Subcutaneous abdominal adipose tissue (tissue), 5 donors: ENCODE data around the gene FBXL2.

Experiments used
- H3K27ac ChIP-seq: one replicate; pipeline ENCODE4 v1.7.0; 2013; ENCODE audit warnings: low read depth, mild to moderate bottlenecking, inconsistent platforms, low read length, moderate library complexity
- H3K27me3 ChIP-seq, 5 donors: one replicate each; pipeline ENCODE4 v1.7.0; 2013; ENCODE audit warnings: low read length in 5 of 5, inconsistent platforms in 1 of 5; ENCODE audit not compliant: control insufficient read depth in 5 of 5, insufficient read depth in 4 of 5
- H3K36me3 ChIP-seq, 5 donors: one replicate each; pipeline ENCODE4 v1.7.0; 2013; ENCODE audit warnings: low read length in 5 of 5; ENCODE audit not compliant: control insufficient read depth in 5 of 5, insufficient read depth in 5 of 5
- H3K4me1 ChIP-seq, 5 donors: one replicate each; pipeline ENCODE4 v1.7.0; 2013; ENCODE audit warnings: low read length in 5 of 5, mild to moderate bottlenecking in 3 of 5, moderate library complexity in 1 of 5; ENCODE audit not compliant: control insufficient read depth in 5 of 5, insufficient read depth in 5 of 5
- H3K4me3 ChIP-seq, 5 donors: one replicate each; pipeline ENCODE4 v1.7.0; 2013; ENCODE audit warnings: low read length in 5 of 5, low read depth in 1 of 5
- H3K9ac ChIP-seq, 5 donors: one replicate each; pipeline ENCODE4 v1.7.0; 2013; ENCODE audit warnings: low read length in 5 of 5, mild to moderate bottlenecking in 4 of 5, moderate library complexity in 3 of 5
- H3K9me3 ChIP-seq, 5 donors: one replicate each; pipeline ENCODE4 v1.7.0; 2013; ENCODE audit warnings: low read length in 5 of 5; ENCODE audit not compliant: control insufficient read depth in 5 of 5
- donor health status: healthy.
- donor health status: healthy.
- donor health status: healthy.
- donor health status: healthy.
- donor health status: healthy.

FBXL2 gene

DNA sequence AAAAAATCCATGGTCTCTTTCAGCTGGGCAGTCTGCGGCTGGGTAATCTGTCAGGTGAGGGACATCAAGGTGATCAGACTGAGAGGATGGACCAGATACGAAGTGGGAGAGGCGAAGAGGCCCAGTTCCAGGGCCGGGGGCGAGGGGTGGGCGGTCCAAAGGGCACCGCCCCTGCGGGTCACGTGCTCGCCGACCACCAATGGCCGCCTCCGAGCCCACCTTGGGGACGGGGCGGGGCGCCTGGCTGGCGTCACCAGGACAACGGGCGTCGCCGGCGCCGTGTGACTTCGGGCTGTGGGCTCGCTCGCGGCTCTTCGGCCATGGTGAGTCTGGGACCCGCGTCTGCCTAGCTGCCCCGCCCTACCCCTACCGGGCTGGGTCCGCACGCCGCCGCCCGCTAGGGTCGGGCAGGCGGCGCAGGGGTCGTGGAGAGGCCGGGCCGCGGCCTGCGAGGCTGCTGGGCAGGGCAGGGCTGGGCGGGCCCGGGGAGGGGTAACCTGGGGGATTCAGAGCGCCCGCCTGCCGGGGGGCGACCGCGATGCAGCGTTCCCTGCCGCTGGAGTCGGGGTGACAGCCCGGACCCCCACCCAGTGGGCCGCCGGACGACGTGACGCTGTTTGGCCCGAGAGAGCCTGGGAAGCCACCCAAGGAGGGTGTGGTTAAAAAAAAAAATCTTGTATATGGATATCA, at the start of gene FBXL2:
Gene FBXL2 (plus strand): TSS at position 250 of the 690 bp plus-strand sequence. CDS start 71 bp downstream, at position 321.
- no peaks in the 10 kb centered on the region for H3K36me3 ChIP-seq
- H3K9me3 ChIP-seq = peaks cover 0 to under 1% (median 0%) of the 10 kb centered on the region in 5 donors
- peaks cover 0 to 13% (median 10%) of the 10 kb centered on the region in 5 donors for H3K4me1 ChIP-seq
- H3K27ac ChIP-seq = no peak within 1 kb of the TSS
- no peaks in the 10 kb centered on the region for H3K27me3 ChIP-seq
- H3K9ac ChIP-seq = peak within 1 kb of the TSS; percentile 28 to 89 (median 79)
- peak within 1 kb of the TSS; percentile 65 to 73 (median 71) for H3K4me3 ChIP-seq

DNA sequence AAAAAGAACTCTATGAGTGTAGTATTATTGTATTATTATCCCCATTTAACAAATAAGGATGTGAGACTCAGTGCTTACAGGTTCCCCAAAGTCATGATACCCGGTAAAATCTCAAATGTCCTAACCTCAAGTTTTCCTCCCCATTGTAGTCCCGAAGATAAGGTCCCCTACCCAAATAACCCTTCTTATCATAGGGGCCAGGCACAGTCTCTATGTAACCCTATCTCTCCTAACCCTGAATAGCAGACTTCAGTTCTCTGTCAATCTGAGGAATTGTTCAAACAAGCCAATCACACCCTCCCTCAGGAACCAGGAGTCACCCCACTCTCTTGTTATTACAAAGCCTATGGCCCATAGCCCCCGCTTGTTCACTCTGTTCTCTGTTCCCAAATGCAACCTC, 48.2 kb upstream of the FBXL2 start:
- Histone ChIP-seq H3K4me3 (no peak overlapping the region), H3K9me3 (no peaks in the 10 kb centered on the region), H3K27me3 (no peaks in the 10 kb centered on the region), H3K9ac (no peak overlapping the region), H3K36me3 (no peaks in the 10 kb centered on the region), H3K4me1 (no peaks in the 10 kb centered on the region), H3K27ac (no peak overlapping the region)

- no peaks in the 10 kb centered on the region for H3K36me3 ChIP-seq
- no peak overlapping the region for H3K4me3 ChIP-seq
Observed at GRCh38 chr3:33229947-33230346, 47.3 kb upstream of the FBXL2 start.

GRCh38 chr3:33231756-33232465, 45.3 kb upstream of the FBXL2 start:
- Histone ChIP-seq H3K9me3 (no peaks in the 10 kb centered on the region), H3K9ac (no peak overlapping the region), H3K27me3 (no peaks in the 10 kb centered on the region), H3K4me3 (no peak overlapping the region), H3K36me3 (no peaks in the 10 kb centered on the region), H3K27ac (no peak overlapping the region), H3K4me1 (no peaks in the 10 kb centered on the region)

More at GRCh38 chr3:33229947-33230346, 47.3 kb upstream of the FBXL2 start:
- H3K27me3 ChIP-seq = no peaks in the 10 kb centered on the region
- H3K9ac ChIP-seq = no peak overlapping the region
- no peaks in the 10 kb centered on the region for H3K4me1 ChIP-seq
- H3K9me3 ChIP-seq = no peaks in the 10 kb centered on the region
- H3K27ac ChIP-seq = no peak overlapping the region

- Histone ChIP-seq H3K9ac (no peak overlapping the region), H3K4me1 (no peaks in the 10 kb centered on the region), H3K27ac (no peak overlapping the region), H3K36me3 (no peaks in the 10 kb centered on the region), H3K27me3 (no peaks in the 10 kb centered on the region), H3K9me3 (no peaks in the 10 kb centered on the region), H3K4me3 (no peak overlapping the region)
Observed at GRCh38 chr3:33233884-33234283, 43.4 kb upstream of the FBXL2 start.

DNA sequence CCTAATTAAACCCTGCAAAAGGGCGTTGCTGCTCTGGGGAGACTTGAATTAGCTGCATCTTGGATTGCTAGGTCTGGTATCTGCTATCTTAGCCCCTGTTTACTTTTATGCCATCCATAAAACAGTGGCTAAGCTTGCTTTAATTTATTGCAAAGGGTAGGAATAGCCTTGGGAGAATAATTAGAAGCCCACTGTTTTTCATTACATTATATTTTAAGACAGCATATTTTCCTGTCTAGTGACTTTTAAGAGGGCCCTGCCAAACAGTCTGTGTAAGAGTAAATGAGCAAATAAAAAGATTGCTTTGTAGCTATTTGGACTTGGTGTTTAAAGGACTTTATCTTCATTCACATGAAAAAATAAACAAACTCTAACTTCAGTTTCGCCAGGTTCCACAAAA, 41.2 kb upstream of the FBXL2 start:
- Histone ChIP-seq H3K27me3 (no peaks in the 10 kb centered on the region), H3K4me3 (no peak overlapping the region)

DNA sequence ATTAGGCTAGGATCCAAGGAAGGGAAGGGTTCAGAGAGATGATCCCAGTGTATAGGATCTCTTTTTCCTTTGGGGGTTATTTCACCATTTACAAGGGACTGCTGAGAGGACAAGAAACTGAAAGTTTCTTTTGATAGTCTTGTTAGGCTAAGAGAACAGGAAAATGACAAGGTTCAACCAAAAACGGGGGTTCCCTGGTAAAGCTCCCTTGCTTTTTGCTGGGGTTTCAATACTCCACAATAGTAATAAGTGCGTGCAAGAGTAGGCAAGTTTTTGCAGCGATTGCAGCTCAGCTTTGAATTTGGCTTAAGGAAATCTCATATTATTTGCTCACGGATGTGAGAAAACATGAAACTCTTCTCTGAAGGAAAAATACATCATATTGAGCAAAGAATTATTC, 39.8 kb upstream of the FBXL2 start:
- Histone ChIP-seq H3K27me3 (no peaks in the 10 kb centered on the region), H3K9me3 (peaks cover 0 to 9% (median 0%) of the 10 kb centered on the region in 5 donors), H3K36me3 (no peaks in the 10 kb centered on the region), H3K4me1 (no peaks in the 10 kb centered on the region), H3K9ac (no peak overlapping the region), H3K4me3 (no peak overlapping the region), H3K27ac (no peak overlapping the region)

More for the DNA sequence above, 41.2 kb upstream of the FBXL2 start:
- Histone ChIP-seq H3K4me1 (no peaks in the 10 kb centered on the region), H3K27ac (no peak overlapping the region), H3K9ac (no peak overlapping the region), H3K9me3 (peaks cover 0 to 9% (median 0%) of the 10 kb centered on the region in 5 donors), H3K36me3 (no peaks in the 10 kb centered on the region)

DNA sequence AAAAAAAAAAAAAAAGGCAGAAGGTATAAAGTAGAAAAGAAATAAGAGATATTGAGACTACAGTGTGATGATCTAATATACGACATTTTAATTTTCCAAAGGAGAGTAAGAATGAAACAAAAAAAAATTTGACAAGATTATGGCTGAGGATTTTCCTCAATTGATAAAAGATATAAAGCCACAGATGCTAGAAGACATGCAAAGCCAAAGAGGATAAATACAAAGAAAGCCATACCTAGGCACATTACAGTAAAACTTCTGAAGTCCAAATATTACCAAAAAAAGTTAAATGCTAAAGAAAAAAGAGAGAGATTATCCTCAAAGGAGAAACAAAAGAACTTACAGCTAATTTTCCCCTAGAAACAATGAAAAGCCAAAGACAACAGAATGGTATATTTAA, 38.3 kb upstream of the FBXL2 start:
- Histone ChIP-seq H3K4me1 (no peaks in the 10 kb centered on the region), H3K9ac (no peak overlapping the region), H3K27me3 (no peaks in the 10 kb centered on the region)

DNA sequence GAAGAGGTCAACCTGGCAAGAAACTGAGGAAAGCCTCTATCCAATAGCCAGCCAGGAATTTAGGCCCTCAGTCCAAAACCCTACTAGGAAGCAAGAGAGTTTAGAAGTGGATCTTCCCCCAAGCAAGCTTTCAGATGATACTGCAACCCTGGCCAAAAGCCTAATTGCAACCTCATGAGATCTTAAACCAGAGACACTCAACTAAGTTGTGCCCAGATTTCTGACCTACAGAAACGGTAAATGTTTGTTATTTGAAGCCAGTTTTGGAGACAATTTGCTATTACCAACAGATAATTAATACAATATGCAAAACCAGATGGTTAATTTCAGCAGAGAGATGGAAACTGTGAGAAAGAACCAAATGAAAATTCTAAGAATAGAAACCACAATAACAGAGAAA, 37.0 kb upstream of the FBXL2 start:
- no peaks in the 10 kb centered on the region for H3K4me1 ChIP-seq
- no peaks in the 10 kb centered on the region for H3K36me3 ChIP-seq
- H3K4me3 ChIP-seq = no peak overlapping the region
- H3K9me3 ChIP-seq = peaks cover 0 to 9% (median 0%) of the 10 kb centered on the region in 5 donors
- no peak overlapping the region for H3K27ac ChIP-seq
- no peak overlapping the region for H3K9ac ChIP-seq
- H3K27me3 ChIP-seq = no peaks in the 10 kb centered on the region

More for the DNA sequence above, 38.3 kb upstream of the FBXL2 start:
- Histone ChIP-seq H3K9me3 (peaks cover 0 to 9% (median 0%) of the 10 kb centered on the region in 5 donors), H3K4me3 (no peak overlapping the region), H3K27ac (no peak overlapping the region), H3K36me3 (no peaks in the 10 kb centered on the region)

DNA sequence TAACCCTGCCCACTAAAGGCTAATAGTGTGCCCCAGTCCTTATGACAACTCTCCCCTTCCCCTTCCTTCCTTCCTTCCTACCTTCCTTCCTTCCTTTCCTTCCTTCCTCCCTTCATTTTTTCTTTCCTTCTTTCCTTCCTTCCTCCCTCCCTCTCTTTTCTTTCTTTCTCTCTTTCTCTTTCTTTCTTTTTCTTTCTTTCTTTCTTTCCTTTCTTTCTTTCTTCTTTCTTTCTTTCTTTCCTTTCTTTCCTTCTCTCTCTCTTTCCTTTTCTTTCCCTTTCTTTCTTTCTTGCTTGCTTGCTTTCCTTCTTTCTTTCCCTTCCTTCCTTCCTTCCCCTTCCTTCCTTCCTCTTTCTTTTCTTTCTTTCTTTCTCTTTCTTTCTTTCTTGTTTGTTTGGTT, 30.5 kb upstream of the FBXL2 start:
- no peaks in the 10 kb centered on the region for H3K9me3 ChIP-seq

More for the DNA sequence above, 30.5 kb upstream of the FBXL2 start:
- H3K36me3 ChIP-seq = no peaks in the 10 kb centered on the region
- no peaks in the 10 kb centered on the region for H3K4me1 ChIP-seq
- no peak overlapping the region for H3K4me3 ChIP-seq
- no peak overlapping the region for H3K9ac ChIP-seq
- H3K27ac ChIP-seq = no peak overlapping the region
- no peaks in the 10 kb centered on the region for H3K27me3 ChIP-seq
